DOHH2 (cell line): ENCODE results near the gene OSBP.

Source experiments
- H3F3A ChIP-seq: fragments of 200-600 bp; sonication (generic), shearing (Covaris generic); 2 replicates; pipeline ENCODE4 v1.6.0; 2016; ENCODE audit warnings: antibody characterized with exemption, mild to moderate bottlenecking; ENCODE audit not compliant: control insufficient read depth, insufficient read depth
- H3K27ac ChIP-seq: fragments of 200-600 bp; sonication (generic); 2 replicates; pipeline ENCODE4 v1.5.1; 2014; ENCODE audit warnings: low read depth, mild to moderate bottlenecking, low read length, moderate library complexity
- H3K27me3 ChIP-seq: fragments of 200-600 bp; sonication (generic); 2 replicates; pipeline ENCODE4 v1.6.1; 2014; ENCODE audit warnings: mild to moderate bottlenecking, low read length, mixed read lengths; ENCODE audit not compliant: control insufficient read depth
- H3K36me3 ChIP-seq: fragments of 200-600 bp; sonication (generic); 2 replicates; pipeline ENCODE4 v1.6.1; 2014; ENCODE audit warnings: mild to moderate bottlenecking, low read length, moderate library complexity, mixed read lengths; ENCODE audit not compliant: control insufficient read depth
- H3K4me1 ChIP-seq: fragments of 200-600 bp; sonication (generic); 2 replicates; pipeline ENCODE4 v1.6.1; 2014; ENCODE audit warnings: mild to moderate bottlenecking, low read length, mixed read lengths; ENCODE audit not compliant: control insufficient read depth
- H3K4me2 ChIP-seq: fragments of 200-600 bp; sonication (generic); 2 replicates; pipeline ENCODE4 v1.6.0; 2014; ENCODE audit warnings: mild to moderate bottlenecking, low read length, moderate library complexity
- H3K4me3 ChIP-seq: fragments of 200-600 bp; sonication (generic); 2 replicates; pipeline ENCODE4 v1.5.1; 2014; ENCODE audit warnings: mild to moderate bottlenecking, low read length, mixed read lengths
- H3K79me2 ChIP-seq: fragments of 200-600 bp; sonication (generic); 2 replicates; pipeline ENCODE4 v1.6.1; 2014; ENCODE audit warnings: mild to moderate bottlenecking, low read length, mixed read lengths; ENCODE audit not compliant: control insufficient read depth
- H3K9me2 ChIP-seq: fragments of 200-600 bp; sonication (generic); replicated peaks from 2 replicates; pipeline ENCODE4 v1.6.1; 2014; ENCODE audit warnings: mild to moderate bottlenecking, low read length, mixed read lengths; ENCODE audit not compliant: control insufficient read depth
- H3K9me3 ChIP-seq: fragments of 200-600 bp; sonication (generic); 2 replicates; pipeline ENCODE4 v1.6.1; 2014; ENCODE audit warnings: antibody characterized with exemption, low read length, mixed read lengths; ENCODE audit not compliant: control insufficient read depth, insufficient read depth
- H4K20me1 ChIP-seq: fragments of 200-600 bp; sonication (generic); 2 replicates; pipeline ENCODE4 v1.6.0; 2014; ENCODE audit warnings: low read depth, mild to moderate bottlenecking, antibody characterized with exemption, low read length, moderate library complexity; ENCODE audit not compliant: control insufficient read depth, insufficient read depth
- EZH2phosphoT487 ChIP-seq: fragments of 200-600 bp; sonication (generic); IDR thresholded peaks from 2 replicates; pipeline ENCODE4 v1.6.1; 2017; ENCODE audit warnings: borderline replicate concordance, mild to moderate bottlenecking, antibody characterized with exemption, low read length, moderate library complexity, mixed read lengths
- TF ChIP-seq, protein P1 (sequence below): fragments of 200-600 bp; sonication (generic); IDR thresholded peaks from one replicate; pipeline ENCODE4 v1.5.1; 2014; ENCODE audit warnings: antibody characterized with exemption, mild to moderate bottlenecking, low read depth, low read length; ENCODE audit not compliant: poor library complexity, severe bottlenecking

Gene OSBP

DNA sequence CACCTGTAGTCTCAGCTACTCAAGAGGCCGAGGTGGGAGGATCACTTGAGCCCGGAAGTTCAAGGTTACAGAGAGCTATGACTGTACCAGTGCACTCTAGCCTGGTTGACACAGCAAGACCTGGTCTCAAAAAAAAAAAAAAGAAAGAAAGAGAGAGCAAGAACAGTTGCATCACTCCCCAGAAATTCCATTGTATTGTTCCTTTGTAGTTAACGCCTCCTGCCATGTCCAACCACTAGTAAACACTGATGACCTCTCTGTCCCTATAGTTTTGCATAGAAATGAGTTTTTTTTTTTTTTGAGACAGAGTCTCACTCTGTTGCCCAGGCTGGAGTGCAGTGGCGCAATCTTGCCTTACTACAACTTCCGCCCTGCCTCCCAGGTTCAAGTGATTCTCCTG is 42.5 kb upstream of the OSBP start:
- peaks cover 31% of the 10 kb centered on the region for H3K79me2 ChIP-seq
- TF ChIP-seq, protein P1, sequence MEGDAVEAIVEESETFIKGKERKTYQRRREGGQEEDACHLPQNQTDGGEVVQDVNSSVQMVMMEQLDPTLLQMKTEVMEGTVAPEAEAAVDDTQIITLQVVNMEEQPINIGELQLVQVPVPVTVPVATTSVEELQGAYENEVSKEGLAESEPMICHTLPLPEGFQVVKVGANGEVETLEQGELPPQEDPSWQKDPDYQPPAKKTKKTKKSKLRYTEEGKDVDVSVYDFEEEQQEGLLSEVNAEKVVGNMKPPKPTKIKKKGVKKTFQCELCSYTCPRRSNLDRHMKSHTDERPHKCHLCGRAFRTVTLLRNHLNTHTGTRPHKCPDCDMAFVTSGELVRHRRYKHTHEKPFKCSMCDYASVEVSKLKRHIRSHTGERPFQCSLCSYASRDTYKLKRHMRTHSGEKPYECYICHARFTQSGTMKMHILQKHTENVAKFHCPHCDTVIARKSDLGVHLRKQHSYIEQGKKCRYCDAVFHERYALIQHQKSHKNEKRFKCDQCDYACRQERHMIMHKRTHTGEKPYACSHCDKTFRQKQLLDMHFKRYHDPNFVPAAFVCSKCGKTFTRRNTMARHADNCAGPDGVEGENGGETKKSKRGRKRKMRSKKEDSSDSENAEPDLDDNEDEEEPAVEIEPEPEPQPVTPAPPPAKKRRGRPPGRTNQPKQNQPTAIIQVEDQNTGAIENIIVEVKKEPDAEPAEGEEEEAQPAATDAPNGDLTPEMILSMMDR, result no peak
- TF ChIP-seq EZH2phosphoT487, result no peak
- no peaks in the 10 kb centered on the region for H3K9me3 ChIP-seq
- peaks cover 8% of the 10 kb centered on the region; the same call in 1 of the 2 replicates for H4K20me1 ChIP-seq
- H3K9me2 ChIP-seq, result no peaks in the 10 kb centered on the region
- peaks cover 98% of the 10 kb centered on the region for H3K36me3 ChIP-seq
- H3K27ac ChIP-seq, result no peak overlapping the region
- H3K4me1 ChIP-seq, result peaks cover 22% of the 10 kb centered on the region
- no peaks in the 10 kb centered on the region for H3K27me3 ChIP-seq
- H3K4me2 ChIP-seq, result no peak overlapping the region
- no peak overlapping the region for H3K4me3 ChIP-seq
- peaks cover 8% of the 10 kb centered on the region; the same call in 1 of the 2 replicates for H3F3A ChIP-seq

DNA sequence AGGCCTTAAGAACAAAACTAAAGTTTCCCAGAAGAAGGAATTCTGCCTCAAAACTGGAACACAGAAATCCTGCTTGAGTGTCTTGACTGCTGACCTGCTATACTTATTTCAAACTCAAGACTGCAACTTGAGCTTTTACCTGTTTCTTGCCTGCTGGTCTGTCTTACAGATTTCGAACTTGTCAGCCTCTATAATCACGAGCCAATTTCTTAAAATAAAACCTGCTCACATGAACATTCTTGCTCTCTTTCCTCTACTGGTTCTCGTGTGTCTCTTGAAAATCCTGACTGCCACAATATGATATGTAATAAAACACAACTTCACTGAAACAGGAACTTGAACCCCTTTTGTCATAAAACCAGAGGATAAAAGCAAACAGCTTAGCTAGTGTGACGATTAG is 39.3 kb upstream of the OSBP start:
- no peak overlapping the region for H3K4me3 ChIP-seq
- H3K9me2 ChIP-seq, result no peaks in the 10 kb centered on the region
- no peaks in the 10 kb centered on the region for H3F3A ChIP-seq
- peaks cover 3% of the 10 kb centered on the region; the same call in 1 of the 2 replicates for H4K20me1 ChIP-seq
- H3K4me1 ChIP-seq, result peaks cover 2% of the 10 kb centered on the region
- H3K36me3 ChIP-seq, result peaks cover 97% of the 10 kb centered on the region
- no peaks in the 10 kb centered on the region for H3K27me3 ChIP-seq
- peaks cover 3% of the 10 kb centered on the region for H3K79me2 ChIP-seq
- H3K4me2 ChIP-seq, result no peak overlapping the region
- no peak for TF ChIP-seq EZH2phosphoT487
- TF ChIP-seq, protein P1, result no peak
- H3K27ac ChIP-seq, result no peak overlapping the region
- no peaks in the 10 kb centered on the region for H3K9me3 ChIP-seq

DNA sequence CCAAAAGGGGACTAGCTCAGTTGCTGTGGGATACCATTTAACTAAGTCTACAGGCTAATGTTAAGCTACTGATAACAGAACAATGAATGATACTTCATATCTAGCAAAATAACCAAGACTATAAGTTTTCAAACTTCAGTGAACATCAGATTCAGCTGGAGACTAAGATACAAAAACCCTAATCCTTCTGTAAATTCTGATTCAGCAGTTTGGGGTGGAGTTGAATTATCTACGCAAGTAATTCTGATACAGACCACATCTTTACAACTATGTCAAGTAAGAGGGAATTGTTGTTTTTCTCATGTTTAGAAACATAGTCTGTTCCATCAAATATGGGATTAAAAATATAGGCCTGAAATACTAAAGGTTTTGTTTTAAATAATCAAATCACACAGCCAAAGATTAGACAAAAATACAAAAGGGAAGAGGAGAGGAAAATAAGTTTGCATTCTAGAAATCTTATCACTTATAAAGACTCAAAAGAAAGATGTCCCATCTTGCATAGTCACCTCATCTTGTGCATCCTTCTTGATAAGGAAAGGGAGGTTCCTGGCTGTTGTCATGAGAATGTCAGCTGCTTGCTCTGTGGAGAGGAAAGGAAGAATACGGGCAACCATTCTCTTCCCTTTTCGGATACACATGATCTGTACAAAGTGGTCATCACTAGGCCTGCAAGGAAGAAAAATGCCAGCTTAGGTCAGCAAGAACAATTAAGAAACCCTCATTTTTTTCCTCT is 31.8 kb upstream of the OSBP start:
- no peaks in the 10 kb centered on the region for H3K9me2 ChIP-seq
- no peaks in the 10 kb centered on the region for H3K27me3 ChIP-seq
- no peak overlapping the region for H3K4me2 ChIP-seq
- H4K20me1 ChIP-seq, result no peaks in the 10 kb centered on the region
- no peak for TF ChIP-seq EZH2phosphoT487
- TF ChIP-seq, protein P1, result no peak
- no peaks in the 10 kb centered on the region for H3K4me1 ChIP-seq
- peaks cover 93% of the 10 kb centered on the region for H3K36me3 ChIP-seq
- no peaks in the 10 kb centered on the region for H3K9me3 ChIP-seq
- H3K27ac ChIP-seq, result no peak overlapping the region
- H3F3A ChIP-seq, result no peaks in the 10 kb centered on the region
- no peaks in the 10 kb centered on the region for H3K79me2 ChIP-seq
- no peak overlapping the region for H3K4me3 ChIP-seq
